Measurements from ENCODE around the gene LRRK1. TPM values are rescaled to one million over a fixed set of nuclear protein-coding genes. Genes with fewer than 3 reads are reported as not detected.

Gene LRRK1
- total and polyA plus RNA-seq, 2 of the 4 experiments (the other 2 are of a cell fraction): 3.0 to 5.8 TPM

GRCh38 chr15:101052031-101052620 is 133.0 kb downstream of the LRRK1 start:
- no peak overlapping the region for H3K56ac ChIP-seq (ENCODE audit: extremely low read depth, insufficient read depth, low read length)
- dilution Hi-C loops (cut with HindIII; ENCODE audit: low sequenced_read_pairs, unreplicated experiment): no loop called here
- 95% methylated on average over 3 of the region's 13 CpGs; no CpG with 5 or more reads in 1 of the 2 experiments for WGBS, 2 experiments (ENCODE audit: extremely low coverage in 2 of 2, insufficient read length in 1 of 2)

More at GRCh38 chr15:101052031-101052620, 133.0 kb downstream of the LRRK1 start:
- H3K79me1 ChIP-seq (ENCODE audit: low read depth in 1 of 2, low read length in 2 of 2): no peaks in the 10 kb centered on the region
- POLR2A ChIA-PET (ENCODE audit: unreplicated experiment): no interaction called here
- H3K9ac ChIP-seq (ENCODE audit: low read depth, low read length): no peak overlapping the region
- H3K18ac ChIP-seq (ENCODE audit: low read depth, low read length): no peak overlapping the region
- CTCF ChIA-PET: no interaction called here
- no peak overlapping the region for H3K23ac ChIP-seq (ENCODE audit: low read depth, low read length)
- no peaks in the 10 kb centered on the region for H3K4me1 ChIP-seq (ENCODE audit: control insufficient read depth, insufficient read depth, low read length)
- H3K4me3 ChIP-seq (ENCODE audit: insufficient read depth, low read depth, low read length): no peak overlapping the region
- H3K14ac ChIP-seq (replicated peaks; ENCODE audit: low read depth, low read length): no peak overlapping the region
- no peaks in the 10 kb centered on the region for H3K9me3 ChIP-seq (ENCODE audit: control insufficient read depth, insufficient read depth, low read length)
- H2BK120ac ChIP-seq (ENCODE audit: low read depth, low read length): no peak overlapping the region
- H3K4ac ChIP-seq (ENCODE audit: low read depth, low read length): no peak overlapping the region
- no peak overlapping the region for H3K4me2 ChIP-seq (ENCODE audit: low read depth, low read length)
- no peak overlapping the region for H2AK5ac ChIP-seq (ENCODE audit: low read depth, low read length)
- intact Hi-C loops (cut with micrococcal nuclease): no loop called here
- no peaks in the 10 kb centered on the region for H3K27me3 ChIP-seq (ENCODE audit: control insufficient read depth, insufficient read depth, low read length)
- DNase-seq: no peak
- TF ChIP-seq MAZ (IDR thresholded peaks at IDR 0.05; ENCODE audit: borderline replicate concordance, low read depth, low read length) (no peak), MXI1 (IDR thresholded peaks at IDR 0.05; ENCODE audit: borderline replicate concordance, low read depth, low read length) (no peak), CEBPB (IDR thresholded peaks at IDR 0.05; ENCODE audit: low read depth, low read length) (no peak), FOS (IDR thresholded peaks at IDR 0.05; ENCODE audit: low read depth, low read length) (no peak), RFX5 (IDR thresholded peaks at IDR 0.05; ENCODE audit: low read depth, low read length) (no peak), RCOR1 (IDR thresholded peaks at IDR 0.05; ENCODE audit: insufficient replicate concordance, low read length) (no peak), MAFK (IDR thresholded peaks at IDR 0.05; ENCODE audit: low read depth, low read length) (no peak)
- in situ Hi-C loops (cut with MboI; ENCODE audit: low sequenced_read_pairs): no loop called here
- no peak overlapping the region for H4K91ac ChIP-seq (ENCODE audit: insufficient read depth, low read depth, low read length)
- H2BK5ac ChIP-seq (ENCODE audit: low read depth, low read length, poor library complexity, severe bottlenecking): no peak overlapping the region
- no peak overlapping the region for H2BK20ac ChIP-seq (ENCODE audit: low read depth, low read length)
- no peaks in the 10 kb centered on the region; the same call in 1 of the 2 replicates for H3K9me1 ChIP-seq (ENCODE audit: insufficient read depth, low read length)
- BruUV-seq (replicated peaks): no TSS peak
- H2BK15ac ChIP-seq (ENCODE audit: low read depth, low read length): no peak overlapping the region
- H4K20me1 ChIP-seq (ENCODE audit: insufficient read depth, low read length): no peaks in the 10 kb centered on the region
- no peak overlapping the region for H2AK9ac ChIP-seq (replicated peaks; ENCODE audit: low read depth, low read length, poor library complexity)
- H2AFZ ChIP-seq (replicated peaks; ENCODE audit: low read length, poor library complexity): no peak overlapping the region
- no peak overlapping the region for H4K5ac ChIP-seq (ENCODE audit: low read depth, low read length)
- peaks cover 38% of the 10 kb centered on the region for H3K36me3 ChIP-seq (ENCODE audit: control insufficient read depth, insufficient read depth, low read length)
- no peak overlapping the region for H4K8ac ChIP-seq (ENCODE audit: low read depth in 2 of 2, low read length in 2 of 2)
- no peak for ATAC-seq (ENCODE audit: low read depth)
- no peak overlapping the region for H3K27ac ChIP-seq (ENCODE audit: insufficient read depth, low read length)
